ENCODE measurements around the gene NRIP1. TPM values are rescaled to one million over a fixed set of nuclear protein-coding genes. Genes with fewer than 3 reads are reported as not detected.

Gene NRIP1
- total and polyA plus RNA-seq, 11 donors, result 2.9 to 32.0 (median 17.6) TPM

DNA sequence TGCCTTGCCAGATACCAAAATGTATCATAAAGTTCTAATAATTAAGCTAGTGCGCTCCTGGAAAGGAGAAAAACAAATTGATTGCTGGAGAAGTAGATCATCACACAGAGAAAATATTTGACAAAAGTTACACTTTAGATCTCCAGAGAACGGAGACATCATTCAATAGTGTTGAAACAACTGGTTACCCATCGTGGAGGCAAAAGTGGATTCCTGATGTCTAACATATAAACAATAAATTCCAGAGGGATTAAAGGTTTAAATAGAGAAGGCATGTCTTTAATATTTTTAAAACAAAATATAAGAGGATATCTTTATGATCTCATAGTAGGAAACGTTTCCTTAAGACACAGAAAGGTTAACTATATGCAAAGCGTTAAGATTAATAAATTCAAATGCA lies 41.0 kb downstream of the NRIP1 start:
- Histone ChIP-seq H3K4me1 (peaks cover 0 to 9% (median under 1%) of the 10 kb centered on the region in 12 donors), H3K27me3 (no peaks in the 10 kb centered on the region), H3K4me3 (no peak overlapping the region), H3K36me3 (no peaks in the 10 kb centered on the region), H3K27ac (no peak overlapping the region), H3K9me3 (peaks cover 0 to 7% (median 0%) of the 10 kb centered on the region in 12 donors)
- DNase-seq (no peak), ATAC-seq (no peak)
- WGBS, 4 donors, result 83 to 87% (median 86%) methylated on average over 5 of the region's 5 CpGs
- TF ChIP-seq CTCF (IDR thresholded peaks at IDR 0.05) (no peak), POLR2A (IDR thresholded peaks at IDR 0.05) (no peak)
- intact Hi-C loops (cut with DNase I), result no loop called here

DNA sequence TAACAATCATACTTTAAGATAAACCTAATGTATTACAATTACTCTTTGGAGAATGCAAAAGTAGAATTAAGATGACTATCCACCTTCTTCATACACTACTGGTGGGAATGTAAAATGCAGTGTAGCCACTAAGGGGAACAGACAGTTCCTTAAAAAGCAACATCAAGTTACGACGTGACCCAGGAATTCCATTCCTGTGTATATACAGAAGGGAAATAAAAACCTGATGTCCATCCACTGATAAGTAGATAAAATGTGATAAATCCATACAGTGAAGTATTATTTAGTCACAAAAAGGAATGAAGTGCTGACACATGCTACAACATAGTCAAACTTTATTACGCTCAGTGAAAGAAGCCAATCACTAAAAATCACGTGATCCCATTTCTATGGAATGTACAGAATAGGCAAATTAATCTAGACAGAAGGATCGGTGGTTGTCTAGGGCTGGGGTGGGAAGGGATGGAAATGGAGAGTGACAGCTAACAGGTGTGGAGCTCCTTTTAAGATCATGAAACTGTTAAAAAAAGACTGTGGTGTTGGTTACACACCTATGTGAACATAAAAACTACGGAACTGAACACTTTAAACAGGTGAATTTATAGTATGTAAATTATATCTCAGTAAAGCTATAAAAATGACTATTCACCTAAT lies 42.1 kb downstream of the NRIP1 start:
- ATAC-seq, result no peak
- Histone ChIP-seq H3K4me1 (peaks cover 0 to 9% (median 4%) of the 10 kb centered on the region in 12 donors), H3K36me3 (no peaks in the 10 kb centered on the region), H3K27ac (no peak overlapping the region), H3K9me3 (peaks cover 0 to 7% (median 0%) of the 10 kb centered on the region in 12 donors), H3K27me3 (no peaks in the 10 kb centered on the region), H3K4me3 (no peak overlapping the region)
- 75 to 83% (median 83%) methylated on average over 6 of the region's 6 CpGs for WGBS, 4 donors
- intact Hi-C loops (cut with DNase I), result no loop called here
- DNase-seq, result no peak
- TF ChIP-seq POLR2A (IDR thresholded peaks at IDR 0.05) (no peak), CTCF (IDR thresholded peaks at IDR 0.05) (no peak)

GRCh38 chr21:15020797-15021196 lies 44.0 kb downstream of the NRIP1 start:
- no peak overlapping the region for H3K27ac ChIP-seq
- H3K36me3 ChIP-seq, result no peaks in the 10 kb centered on the region
- H3K27me3 ChIP-seq, result no peaks in the 10 kb centered on the region
- no peak for ATAC-seq
- DNase-seq, result no peak
- peaks cover 0 to 7% (median 0%) of the 10 kb centered on the region in 12 donors for H3K9me3 ChIP-seq
- H3K4me1 ChIP-seq, result peaks cover 0 to 9% (median 0%) of the 10 kb centered on the region in 12 donors
- no peak for TF ChIP-seq CTCF (IDR thresholded peaks at IDR 0.05)
- no peak for TF ChIP-seq POLR2A (IDR thresholded peaks at IDR 0.05)
- no peak overlapping the region for H3K4me3 ChIP-seq
- intact Hi-C loops (cut with DNase I), result no loop called here

- DNase-seq, result no peak
- no peaks in the 10 kb centered on the region for H3K36me3 ChIP-seq
- ATAC-seq, result no peak
- intact Hi-C loops (cut with DNase I), result no loop called here
- H3K27ac ChIP-seq, result no peak overlapping the region
- TF ChIP-seq POLR2A (IDR thresholded peaks at IDR 0.05) (no peak), CTCF (IDR thresholded peaks at IDR 0.05) (no peak)
- H3K4me3 ChIP-seq, result no peak overlapping the region
- WGBS, 4 donors, result 75 to 85% (median 81%) methylated on average over 2 of the region's 2 CpGs
- H3K9me3 ChIP-seq, result peaks cover 0 to 7% (median 0%) of the 10 kb centered on the region in 12 donors
- H3K27me3 ChIP-seq, result no peaks in the 10 kb centered on the region
- H3K4me1 ChIP-seq, result peaks cover 0 to 9% (median 1%) of the 10 kb centered on the region in 12 donors
These were observed 46.4 kb downstream of the NRIP1 start for GRCh38 chr21:15018382-15018781.
